Left hindlimb (tissue), 1 donor: Measurements from ENCODE around the gene C1orf159.

Experiments used
- DNase-seq: peaks from one replicate; pipeline ENCODE4 v3.0.0-alpha.2; 2018

Gene C1orf159

GRCh38 chr1:1130206-1131120 lies 14.6 kb upstream of the C1orf159 start:
- DNase-seq, result peak; percentile 27

DNA sequence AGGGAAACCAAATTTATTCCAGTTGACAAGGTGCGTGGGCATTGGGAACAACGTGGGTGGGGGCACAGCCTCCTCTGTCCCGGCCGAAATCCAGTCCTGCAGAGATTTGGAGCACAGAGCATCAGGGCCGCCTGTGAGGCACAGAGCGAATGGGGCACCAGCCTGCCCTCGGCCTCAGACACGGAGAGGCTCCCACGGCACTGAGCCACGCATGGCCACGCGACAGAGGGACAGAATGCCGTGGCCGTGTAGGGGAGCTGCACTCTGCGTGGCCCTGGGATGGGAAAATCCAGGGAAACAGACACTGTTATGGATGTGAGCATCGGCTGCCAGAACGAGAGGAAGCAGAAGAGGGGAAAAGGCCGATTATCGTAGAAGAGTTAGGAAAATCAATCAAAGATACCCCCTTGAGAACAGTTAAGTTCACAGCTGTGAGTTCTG lies 13.5 kb upstream of the C1orf159 start:
- DNase-seq, result peak; percentile 44

DNA sequence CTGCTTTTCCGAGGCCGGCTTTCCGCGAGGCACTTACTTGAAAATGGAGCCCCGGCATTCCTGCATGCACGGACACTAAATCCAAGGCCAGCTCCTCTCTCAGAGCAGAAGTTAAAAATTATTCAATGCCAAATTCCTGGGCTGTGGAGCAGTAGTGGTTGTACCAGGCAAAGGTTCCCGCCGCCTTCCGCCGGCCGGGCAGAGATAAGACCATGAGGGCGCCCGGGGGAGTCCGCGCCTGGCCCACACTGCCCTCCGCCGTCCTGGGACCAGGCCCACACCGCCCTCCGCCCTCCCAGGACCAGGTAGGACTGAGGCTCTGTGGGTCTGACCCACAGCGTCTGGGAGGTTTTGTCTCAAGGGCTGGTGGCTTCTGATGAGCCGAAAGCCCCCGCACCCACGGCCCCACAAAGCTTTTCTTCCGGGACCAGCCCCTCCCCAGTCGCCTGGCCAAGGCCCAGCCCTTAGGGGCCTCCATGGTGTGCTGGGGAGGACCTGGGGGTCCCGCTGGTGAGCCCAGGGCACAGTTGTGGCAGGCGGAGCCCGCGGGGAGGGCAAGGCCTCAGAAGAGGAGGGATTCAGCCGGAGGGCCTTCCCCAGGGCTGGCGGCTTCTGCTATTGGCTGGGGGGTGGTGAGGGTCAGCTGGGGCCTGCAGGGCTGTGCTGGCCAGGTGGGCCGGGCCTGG lies 12.7 kb upstream of the C1orf159 start:
- DNase-seq, result peak; percentile 34

GRCh38 chr1:1127551-1128451 lies 11.9 kb upstream of the C1orf159 start:
- peak; percentile 36 for DNase-seq

- no peak for DNase-seq
These were observed 10.1 kb upstream of the C1orf159 start for GRCh38 chr1:1125945-1126344.

DNA sequence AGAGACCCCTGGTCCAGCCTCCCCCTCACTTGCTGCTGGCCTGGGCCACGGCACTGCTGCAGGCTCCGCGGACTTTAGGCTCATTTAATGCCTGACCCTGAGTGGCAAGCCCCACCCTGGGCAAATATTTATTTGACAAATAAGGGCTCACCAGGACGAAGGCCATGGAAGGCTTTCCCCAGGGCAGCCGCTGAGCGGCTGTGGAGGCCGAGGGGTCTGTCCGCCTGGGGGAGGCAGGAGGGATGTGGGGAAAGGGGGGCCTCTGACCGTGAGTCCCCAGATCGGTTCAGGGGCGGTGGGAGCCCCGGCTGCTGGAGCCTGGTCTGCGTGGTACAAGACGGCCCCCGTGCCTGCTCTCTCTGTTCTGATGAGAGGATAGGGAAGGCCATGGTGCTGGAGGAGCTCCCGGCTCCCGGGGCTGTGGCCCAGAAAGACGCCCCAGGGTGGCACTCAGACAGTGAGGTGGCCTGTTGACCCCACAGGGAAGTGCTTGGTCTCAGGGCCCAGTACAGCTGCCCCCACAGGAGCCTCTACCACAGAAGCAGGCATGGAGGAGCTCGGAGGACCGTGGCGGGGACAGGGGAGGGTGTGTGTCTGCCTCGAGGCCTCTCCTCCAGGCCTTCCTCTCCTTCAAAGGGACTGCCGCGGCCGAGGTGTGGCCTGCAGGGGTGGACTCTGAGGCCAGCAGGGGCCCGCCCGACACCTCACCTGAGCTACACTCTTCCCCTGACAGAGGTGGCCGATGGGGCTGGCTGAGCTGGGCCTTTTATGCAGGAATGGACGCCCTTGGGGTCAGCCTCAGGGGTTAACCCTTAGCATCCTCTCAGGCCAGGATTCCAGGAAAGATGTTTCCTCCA lies 9.1 kb upstream of the C1orf159 start:
- peak; percentile 30 for DNase-seq

- peak; percentile 27 for DNase-seq
These were observed 8.6 kb upstream of the C1orf159 start for GRCh38 chr1:1124508-1124785.

DNA sequence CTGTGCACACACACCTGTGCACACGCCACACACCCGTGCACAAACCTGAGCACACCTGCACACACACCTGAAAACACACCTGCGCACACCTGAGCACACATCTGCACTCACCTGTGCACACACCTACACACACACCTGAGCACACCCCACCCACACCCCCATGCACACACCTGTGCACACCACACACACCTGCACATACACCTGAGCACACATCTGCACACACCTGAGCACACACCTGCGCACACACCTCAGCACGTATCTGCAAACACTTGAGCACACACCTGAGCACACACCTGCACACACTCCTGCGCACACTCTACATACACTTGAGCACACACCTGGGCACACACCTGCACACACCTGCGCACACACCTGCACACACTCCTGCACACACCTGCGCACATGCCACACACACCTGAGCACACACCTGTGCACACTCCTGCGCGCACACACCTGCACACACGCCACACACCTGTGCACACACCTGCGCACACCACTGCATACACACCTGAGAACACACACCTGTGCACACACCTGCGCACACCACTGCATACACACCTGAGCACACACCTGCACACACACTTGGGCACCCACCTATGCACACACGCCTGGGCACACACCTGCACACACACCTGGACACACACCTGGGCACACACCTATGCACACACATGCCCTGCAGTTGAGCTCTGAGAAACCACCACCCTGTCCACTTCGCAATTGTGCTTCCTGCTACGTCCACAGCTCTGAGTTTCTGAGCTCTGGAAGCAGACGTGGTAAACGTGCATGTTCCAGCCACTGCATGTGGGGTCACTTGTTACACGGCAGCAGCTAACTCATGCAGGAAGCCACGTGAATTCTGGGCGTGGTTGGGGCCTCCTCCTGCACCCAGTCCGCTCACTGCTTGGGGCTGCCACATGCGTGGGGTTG lies 8.0 kb upstream of the C1orf159 start:
- peak; percentile 42 for DNase-seq

- DNase-seq, result peak; percentile 45
These were observed 7.1 kb upstream of the C1orf159 start for GRCh38 chr1:1122981-1123480.

DNA sequence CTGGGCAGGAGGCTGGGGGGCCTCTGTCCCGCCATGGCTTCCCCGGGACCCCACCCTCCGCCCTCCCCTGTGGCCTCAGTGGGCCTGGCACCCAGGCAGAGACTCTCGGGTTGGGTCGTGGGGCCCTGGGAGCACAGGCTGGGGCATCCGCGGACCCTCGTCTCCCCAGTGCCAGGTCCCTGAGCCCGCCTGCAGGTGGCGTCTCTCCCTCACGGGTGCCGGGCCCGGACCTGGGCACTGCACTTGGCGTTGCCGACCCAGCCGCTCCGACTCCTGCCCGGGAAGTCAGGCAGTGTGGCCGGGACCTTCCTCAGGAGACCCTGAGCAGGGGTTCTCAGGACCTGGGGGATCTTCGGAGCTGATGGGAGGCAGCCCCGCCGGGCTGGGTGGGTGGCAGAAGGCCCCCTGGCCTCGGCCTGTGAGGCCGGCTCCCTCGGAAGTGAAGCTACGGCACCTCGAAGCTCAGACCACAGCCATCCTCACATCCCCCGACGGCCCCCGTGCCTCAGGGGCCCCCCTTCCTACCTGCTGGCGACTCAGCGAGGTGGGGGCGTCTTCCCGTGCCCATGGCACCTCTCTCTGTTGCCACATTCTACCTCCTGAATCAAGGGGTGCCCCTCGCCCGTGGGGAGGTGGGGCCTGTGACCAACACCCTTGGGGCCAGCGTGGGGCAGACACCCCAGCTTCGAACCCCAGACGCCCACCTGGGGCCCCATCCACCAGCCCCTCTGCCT lies 6.4 kb upstream of the C1orf159 start:
- DNase-seq, result peak; percentile 84

GRCh38 chr1:1121611-1122077 lies 5.8 kb upstream of the C1orf159 start:
- peak; percentile 37 for DNase-seq

DNA sequence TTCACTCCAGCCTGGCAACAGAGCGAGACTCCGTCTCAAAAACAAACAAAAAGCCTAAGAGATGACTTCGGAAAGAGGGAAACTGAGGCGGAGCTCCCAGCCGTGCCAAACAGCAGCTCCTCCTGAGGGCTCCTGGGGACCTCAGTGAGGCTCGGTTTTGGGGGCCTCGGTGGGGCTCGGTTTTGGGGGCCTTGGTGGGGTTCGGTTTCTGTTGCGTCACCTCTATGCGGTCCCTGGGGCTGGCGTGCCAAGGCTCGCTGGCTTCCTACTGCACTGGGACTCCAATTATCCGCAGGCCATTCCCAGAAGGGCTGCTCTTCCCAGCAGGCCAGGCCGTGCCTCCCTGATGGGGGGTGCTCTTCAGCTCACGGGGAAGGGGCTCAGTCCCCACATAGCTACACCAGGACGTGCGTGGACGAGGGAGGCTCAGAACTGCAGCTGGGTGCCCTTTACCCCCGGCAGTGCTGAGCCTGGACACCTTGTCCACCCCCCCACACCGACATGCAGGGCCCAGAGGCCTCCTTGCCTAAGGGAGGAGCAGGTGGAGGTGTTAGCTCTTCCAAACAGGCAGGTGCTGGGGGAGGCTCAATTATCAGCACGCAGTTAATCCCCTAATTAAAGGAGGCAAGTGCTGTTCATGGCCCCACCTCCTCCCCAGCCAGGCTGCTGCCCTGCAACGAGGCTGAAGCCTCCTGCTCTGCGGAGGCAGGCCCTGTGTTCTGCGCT lies 5.1 kb upstream of the C1orf159 start:
- no peak for DNase-seq

DNA sequence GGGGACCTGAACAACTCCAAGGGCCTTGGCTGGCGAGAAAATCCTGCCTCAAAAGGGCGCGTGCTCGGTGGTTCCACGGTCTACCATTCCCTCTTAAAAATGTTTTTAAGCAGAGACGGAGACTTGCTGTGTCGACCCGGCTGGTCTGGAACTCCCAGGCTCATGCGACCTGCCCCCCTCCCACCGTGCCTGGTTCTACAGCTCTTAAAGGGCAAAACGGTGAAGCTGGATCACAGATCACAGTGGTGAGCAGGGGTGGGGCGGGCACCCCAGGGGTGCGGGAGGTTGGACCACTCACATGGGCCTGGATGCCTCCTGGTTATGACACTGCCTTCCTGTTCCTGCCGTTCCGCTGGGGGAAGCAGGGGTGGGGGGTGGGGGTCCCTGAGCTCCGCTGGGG lies 4.2 kb upstream of the C1orf159 start:
- no peak for DNase-seq

GRCh38 chr1:1119272-1119890 lies 3.5 kb upstream of the C1orf159 start:
- no peak for DNase-seq

- no peak for DNase-seq
These were observed 3.0 kb upstream of the C1orf159 start for GRCh38 chr1:1118876-1119220.

GRCh38 chr1:1118011-1118875 lies 2.4 kb upstream of the C1orf159 start:
- DNase-seq, result no peak

DNA sequence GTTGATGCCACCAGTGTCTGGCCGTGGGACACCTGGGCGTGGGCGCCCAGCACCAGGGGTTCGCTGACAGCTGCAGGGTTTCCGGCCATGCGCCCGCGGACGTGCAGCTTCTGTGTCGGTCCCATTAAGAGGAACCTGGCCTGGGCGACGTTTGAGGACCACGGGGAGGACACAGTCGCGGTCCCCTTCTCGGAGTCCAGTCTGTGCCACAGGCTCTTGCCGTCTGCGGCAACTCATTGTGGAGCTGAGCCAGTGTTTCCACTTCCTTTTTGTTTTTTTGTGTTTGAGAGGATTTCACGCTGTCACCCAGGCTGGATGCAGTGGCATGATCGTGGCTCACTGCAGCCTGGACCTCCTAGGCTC lies 1.6 kb upstream of the C1orf159 start:
- peak; percentile 28 for DNase-seq
